LNCaP clone FGC (cell line): Measurements from ENCODE around the gene AADACL2.

Source experiments
- DNase-seq: peaks from one replicate; pipeline ENCODE4 v3.0.0-alpha.2; 2011; ENCODE audit warnings: low read depth
- H3K4me3 ChIP-seq: 2 replicates; pipeline ENCODE4 v1.5.1; 2011; ENCODE audit warnings: mild to moderate bottlenecking, low read depth, low read length, control low read depth
- CTCF ChIP-seq: IDR thresholded peaks from 2 replicates; pipeline ENCODE4 v1.5.1; 2012; ENCODE audit warnings: mild to moderate bottlenecking; ENCODE audit not compliant: control insufficient read depth, insufficient read depth; ENCODE audit errors: extremely low read depth

AADACL2 gene

GRCh38 chr3:151726016-151726415, 7.7 kb upstream of the AADACL2 start:
- TF ChIP-seq CTCF, result no peak
- DNase-seq, result no peak
- no peak overlapping the region for H3K4me3 ChIP-seq

GRCh38 chr3:151732861-151733260, 866 bp upstream of the AADACL2 start:
- no peak for TF ChIP-seq CTCF
- DNase-seq, result no peak
- no peak overlapping the region for H3K4me3 ChIP-seq

DNA sequence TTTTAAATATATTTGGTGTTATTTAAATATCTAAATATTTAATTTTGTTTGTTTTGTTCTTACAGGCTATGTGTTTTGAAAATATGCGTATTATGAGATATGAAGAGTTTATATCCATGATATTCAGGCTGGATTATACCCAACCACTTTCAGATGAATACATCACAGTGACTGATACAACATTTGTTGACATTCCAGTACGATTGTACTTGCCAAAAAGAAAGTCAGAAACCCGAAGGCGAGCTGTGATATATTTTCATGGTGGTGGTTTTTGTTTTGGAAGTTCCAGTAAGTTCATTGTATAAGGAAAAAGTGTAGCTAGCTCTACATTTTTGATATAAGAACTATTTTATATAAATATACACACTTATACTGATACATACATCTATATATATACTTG, 6.9 kb downstream of the AADACL2 start:
- DNase-seq, result no peak
- TF ChIP-seq CTCF, result no peak
- no peak overlapping the region for H3K4me3 ChIP-seq

DNA sequence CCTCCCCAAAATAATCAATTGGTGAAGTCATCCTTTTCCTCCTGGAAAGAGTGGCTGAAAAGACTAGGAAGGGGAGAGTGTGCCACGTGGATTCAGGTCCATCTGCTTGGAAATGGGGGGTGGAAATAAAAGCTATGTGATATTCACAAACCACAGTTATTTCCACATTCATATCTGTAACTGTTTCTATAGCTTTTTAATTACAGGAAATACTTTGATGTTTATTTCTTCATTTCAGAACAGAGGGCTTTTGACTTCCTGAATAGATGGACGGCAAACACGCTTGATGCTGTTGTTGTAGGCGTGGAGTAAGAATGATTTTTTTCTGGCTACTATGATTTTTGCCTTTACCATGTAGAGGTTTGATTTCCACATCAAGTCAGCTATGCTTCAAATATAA, 10.1 kb downstream of the AADACL2 start:
- no peak overlapping the region for H3K4me3 ChIP-seq
- no peak for TF ChIP-seq CTCF
- DNase-seq, result no peak

GRCh38 chr3:151750181-151750580, 16.5 kb downstream of the AADACL2 start:
- TF ChIP-seq CTCF, result no peak
- H3K4me3 ChIP-seq, result no peak overlapping the region
- DNase-seq, result no peak

DNA sequence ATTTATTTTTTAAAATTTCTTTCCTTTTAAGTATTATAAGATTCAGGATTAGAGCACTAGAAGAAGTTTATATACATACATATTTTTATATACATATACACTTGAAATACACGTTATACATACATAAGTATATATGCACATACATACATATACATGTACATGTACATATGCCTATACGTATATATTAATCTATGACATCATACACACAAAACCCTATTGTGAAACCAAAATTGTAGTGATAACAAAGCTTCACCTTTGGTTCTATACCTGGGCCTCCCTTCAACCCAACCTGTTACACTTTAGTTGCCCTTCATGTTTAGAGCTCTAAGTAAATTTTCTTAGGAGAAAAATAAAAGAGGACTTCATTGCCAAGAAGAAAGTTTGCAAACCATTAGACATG, 17.0 kb downstream of the AADACL2 start:
- DNase-seq, result no peak
- TF ChIP-seq CTCF, result no peak

DNA sequence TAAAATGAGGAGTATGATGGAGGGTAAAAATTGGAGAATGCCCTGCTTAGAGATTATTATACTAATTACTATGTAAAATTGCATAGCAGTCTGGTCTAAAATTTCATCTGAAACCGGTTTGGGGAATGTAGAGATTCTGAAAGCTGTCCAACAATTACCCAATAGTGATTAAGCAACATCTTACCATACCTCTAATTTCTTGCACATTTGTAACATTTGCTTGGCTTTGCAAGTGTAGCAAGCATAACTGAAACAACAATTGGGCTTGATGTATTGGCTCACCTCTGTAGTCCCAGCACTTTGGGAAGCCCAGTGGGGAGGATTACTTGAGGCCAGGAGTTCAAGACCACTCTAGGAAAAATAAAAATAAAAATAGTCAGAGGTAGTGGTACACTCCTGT, 17.4 kb downstream of the AADACL2 start:
- DNase-seq, result no peak
- TF ChIP-seq CTCF, result no peak
- H3K4me3 ChIP-seq, result no peak overlapping the region

More for the DNA sequence above, 17.0 kb downstream of the AADACL2 start:
- no peak overlapping the region for H3K4me3 ChIP-seq
